Activated effector memory CD4-positive, alpha-beta T cell treated with Interleukin-2 at 50 U/mL for 16 hours (primary cell): ENCODE results near the gene BMP7.

ENCODE experiments used
- DNase-seq: peaks from one replicate; pipeline ENCODE4 v3.0.0-alpha.2; 2020

BMP7 gene

GRCh38 chr20:57139342-57140093 is 126.9 kb downstream of the BMP7 start:
- no peak for DNase-seq

GRCh38 chr20:57138198-57138995 is 128.0 kb downstream of the BMP7 start:
- DNase-seq: no peak

GRCh38 chr20:57137676-57138075 is 128.8 kb downstream of the BMP7 start:
- DNase-seq: no peak

- DNase-seq: no peak
Observed at GRCh38 chr20:57136734-57137133, 129.7 kb downstream of the BMP7 start.

- no peak for DNase-seq
Observed at GRCh38 chr20:57135875-57136274, 130.6 kb downstream of the BMP7 start.

GRCh38 chr20:57134804-57135203 is 131.6 kb downstream of the BMP7 start:
- DNase-seq: no peak

- DNase-seq: no peak
Observed at GRCh38 chr20:57133926-57134650, 132.4 kb downstream of the BMP7 start.

GRCh38 chr20:57131601-57132391 is 134.6 kb downstream of the BMP7 start:
- DNase-seq: no peak

GRCh38 chr20:57131077-57131476 is 135.4 kb downstream of the BMP7 start:
- no peak for DNase-seq

GRCh38 chr20:57130160-57130772 is 136.2 kb downstream of the BMP7 start:
- no peak for DNase-seq

- no peak for DNase-seq
Observed at GRCh38 chr20:57129303-57129702, 137.1 kb downstream of the BMP7 start.

- no peak for DNase-seq
Observed at GRCh38 chr20:57128044-57128757, 138.2 kb downstream of the BMP7 start.

GRCh38 chr20:57126481-57127092 is 139.9 kb downstream of the BMP7 start:
- DNase-seq: no peak

- no peak for DNase-seq
Observed at GRCh38 chr20:57124800-57125517, 141.5 kb downstream of the BMP7 start.

GRCh38 chr20:57124366-57124765 is 142.1 kb downstream of the BMP7 start:
- DNase-seq: no peak

- no peak for DNase-seq
Observed at GRCh38 chr20:57123504-57123903, 142.9 kb downstream of the BMP7 start.

- DNase-seq: no peak
Observed at GRCh38 chr20:57122536-57123489, 143.6 kb downstream of the BMP7 start.

- DNase-seq: no peak
Observed at GRCh38 chr20:57118964-57119363, 147.5 kb downstream of the BMP7 start.
